ENCODE measurements around the gene STEAP3.

Gene STEAP3

GRCh38 chr2:119293900-119294299 lies 70.3 kb downstream of the STEAP3 start:
- no peak for DNase-seq (ENCODE audit: low read depth in 2 of 2)

DNA sequence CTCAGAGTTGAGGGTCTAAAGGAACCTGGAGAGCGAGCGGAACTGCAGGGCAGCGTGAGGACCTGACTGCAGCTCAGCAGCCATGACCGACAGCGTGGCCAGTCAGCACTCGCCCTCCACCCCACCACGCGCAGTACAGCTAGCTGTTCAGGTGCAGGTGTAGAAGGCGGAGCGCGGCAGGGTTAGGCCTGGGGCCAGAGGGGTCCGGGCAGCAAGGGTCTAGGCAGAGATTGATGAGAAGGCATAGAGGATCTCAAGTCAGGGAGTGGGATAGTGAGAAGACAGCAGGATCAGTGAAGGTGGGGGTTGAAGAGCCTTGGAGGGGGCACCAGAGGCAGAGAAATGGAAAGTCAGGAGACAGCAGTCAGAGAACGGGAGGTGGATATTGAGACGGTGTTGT lies 71.0 kb downstream of the STEAP3 start:
- no peak for DNase-seq (ENCODE audit: low read depth in 2 of 2)

DNA sequence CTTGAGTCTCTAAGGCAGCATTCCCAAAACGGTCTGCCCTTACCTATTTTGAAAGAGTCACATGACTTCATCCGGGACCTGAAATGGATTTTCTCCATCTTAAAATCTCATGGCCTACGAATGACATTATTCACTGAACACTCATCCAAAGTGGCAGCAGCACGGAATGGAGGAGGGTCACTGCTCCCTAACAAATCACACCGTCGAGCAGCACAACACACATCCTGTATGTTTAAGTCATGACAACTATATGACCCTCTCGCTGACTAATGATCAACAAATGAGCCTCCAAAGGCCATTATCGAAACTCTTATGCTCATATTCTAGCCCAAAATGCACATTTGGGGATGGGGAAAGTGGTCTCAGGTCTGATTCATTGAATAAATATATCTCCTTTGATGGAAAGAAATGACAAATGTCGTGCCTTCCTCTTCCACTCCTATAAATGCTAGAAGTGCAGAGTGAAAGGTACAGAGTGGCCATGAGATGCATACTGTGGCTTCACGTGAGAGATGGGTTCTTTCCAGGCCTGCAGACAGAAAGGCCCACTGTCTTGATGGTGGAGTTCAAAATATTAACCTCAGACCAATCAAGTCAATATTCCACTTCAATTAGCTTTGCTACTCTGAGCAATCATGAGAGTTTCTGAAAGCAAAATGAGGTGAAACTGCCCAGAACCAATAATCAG lies 72.2 kb downstream of the STEAP3 start:
- no peak for DNase-seq (ENCODE audit: low read depth in 2 of 2)

DNA sequence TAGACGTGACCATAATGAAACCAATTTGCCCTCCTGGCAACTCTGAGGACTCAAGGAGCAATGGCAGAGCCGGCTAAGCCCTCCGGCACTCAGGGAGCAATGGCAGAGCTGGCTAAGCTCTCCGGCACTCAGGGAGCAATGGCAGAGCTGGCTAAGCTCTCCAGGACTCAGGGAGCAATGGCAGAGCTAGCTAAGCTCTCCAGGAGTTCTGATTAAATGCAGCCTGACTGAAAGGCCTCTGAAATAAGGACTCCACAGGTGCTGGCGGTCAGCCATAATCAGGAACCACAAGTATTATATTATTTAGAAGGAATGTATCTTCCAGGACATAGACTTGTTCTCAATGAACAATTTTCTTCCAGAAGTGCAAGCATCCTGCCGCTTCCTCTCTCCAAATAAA lies 77.8 kb downstream of the STEAP3 start:
- no peak for DNase-seq (ENCODE audit: low read depth in 2 of 2)

- no peak for DNase-seq (ENCODE audit: low read depth in 2 of 2)
Measured at GRCh38 chr2:119304847-119305246, 81.2 kb downstream of the STEAP3 start.

- no peak for DNase-seq (ENCODE audit: low read depth in 2 of 2)
Measured at GRCh38 chr2:119305497-119306195, 82.0 kb downstream of the STEAP3 start.

GRCh38 chr2:119306196-119306590 lies 82.6 kb downstream of the STEAP3 start:
- DNase-seq (ENCODE audit: low read depth in 2 of 2) = no peak

DNA sequence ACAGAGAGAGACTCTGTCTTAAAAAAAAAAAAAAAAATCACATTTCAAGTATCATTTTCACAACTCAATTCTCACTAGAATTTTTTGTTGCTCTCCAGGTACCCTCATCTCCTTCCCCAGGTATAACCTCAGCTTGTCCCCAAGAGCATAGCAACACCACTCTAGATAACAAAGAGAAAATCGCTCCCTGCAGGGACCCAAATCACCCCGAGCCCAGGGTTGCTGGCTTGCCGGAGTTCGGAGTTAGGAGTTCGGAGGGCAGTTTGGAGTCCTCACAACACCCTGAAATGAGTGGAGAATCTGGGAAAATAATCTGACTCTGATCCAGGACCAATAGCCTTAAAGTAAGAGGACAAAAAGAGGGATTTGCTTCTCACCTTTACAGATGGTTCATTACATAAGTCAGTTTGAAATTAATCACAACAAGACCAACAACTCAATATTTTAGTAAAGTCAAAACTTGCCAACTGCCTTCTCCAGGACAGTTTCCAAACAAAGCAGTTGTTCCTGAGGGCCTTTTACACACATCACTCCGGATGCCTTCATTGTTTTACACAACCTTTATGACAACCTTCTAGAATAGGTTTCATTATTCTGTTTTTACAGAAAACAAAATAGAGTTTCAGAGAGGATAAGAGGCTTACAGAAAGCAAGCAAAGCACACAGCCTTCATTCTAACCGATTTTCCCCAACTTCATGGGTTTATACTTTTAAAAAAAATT lies 83.9 kb downstream of the STEAP3 start:
- no peak for DNase-seq (ENCODE audit: low read depth in 2 of 2)

DNA sequence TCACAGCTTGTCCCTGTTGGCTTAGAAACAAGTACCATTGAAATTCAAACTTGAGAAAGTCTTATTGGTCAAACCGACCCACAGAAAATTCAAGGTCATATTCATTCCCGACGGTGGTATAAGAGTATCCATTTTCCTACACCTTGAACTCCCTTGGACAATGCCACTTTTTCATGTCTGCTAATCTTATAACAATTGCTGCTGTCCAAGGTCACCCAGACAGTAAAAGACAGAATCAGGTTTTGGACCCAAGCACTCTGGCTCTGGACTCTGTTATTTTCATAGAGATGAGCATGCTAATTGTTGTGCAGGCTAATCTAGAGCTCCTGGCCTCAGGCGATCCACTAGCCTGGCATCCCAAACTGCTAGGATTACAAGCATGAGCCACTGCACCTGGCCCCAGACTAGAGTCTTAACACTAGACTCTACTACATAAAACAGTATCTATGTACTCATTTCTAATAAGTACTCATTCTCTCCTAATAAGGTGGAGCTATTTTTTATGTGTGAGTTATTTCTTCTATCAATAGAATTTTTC lies 85.2 kb downstream of the STEAP3 start:
- no peak for DNase-seq (ENCODE audit: low read depth in 2 of 2)

- no peak for DNase-seq (ENCODE audit: low read depth in 2 of 2)
Measured at GRCh38 chr2:119311371-119311770, 87.7 kb downstream of the STEAP3 start.

DNA sequence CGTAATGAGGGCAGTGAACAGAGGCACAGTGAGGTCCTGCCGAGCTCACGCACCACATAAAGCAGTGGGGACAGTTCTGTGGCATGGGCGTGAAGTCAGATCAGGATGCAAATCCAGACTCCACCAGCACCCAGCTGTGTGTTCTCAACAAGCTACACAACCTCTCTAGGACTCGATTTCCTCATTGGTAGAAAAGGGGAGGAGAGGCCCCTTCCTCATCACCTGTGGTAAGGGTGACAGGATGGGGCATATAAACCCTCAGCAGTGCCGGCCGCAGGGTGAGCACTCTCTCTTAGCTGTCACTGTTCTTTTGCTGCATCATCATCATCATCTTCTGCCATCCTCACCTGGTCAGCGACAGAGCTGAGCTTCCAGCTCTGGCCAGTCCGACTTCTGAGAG lies 88.2 kb downstream of the STEAP3 start:
- DNase-seq (ENCODE audit: low read depth in 2 of 2) = no peak
